K562 (cell line): ENCODE results near the gene TIFAB. TPM values are rescaled to one million over a fixed set of nuclear protein-coding genes. Genes with fewer than 3 reads are reported as not detected.

Experiments used
- ATAC-seq: fragments of 200-7000 bp; cut with Tn5 transposase; 3 replicates; pipeline ENCODE4 v1.9.1; 2020; ENCODE audit warnings: moderate library complexity
- BruUV-seq: library from RNA; stranded (reverse); fragments of 400-500 nt; replicated peaks from 2 replicates; lab custom pipeline; 2021; lab: Mats Ljungman, UMichigan
- CTCF ChIA-PET: fragments of 300-600 bp; formaldehyde crosslinking; extraction: SDS; loops from one replicate; lab custom pipeline; 2021; ENCODE audit warnings: low intra/inter-chr PET ratio; lab: Yijun Ruan, JAX
- POLR2A ChIA-PET: fragments of 300-600, 350-650 bp; sonication (Branson Sonifier 250); formaldehyde crosslinking; extraction: SDS; loops from one replicate; lab custom pipeline; 2021; ENCODE audit warnings: antibody characterized with exemption, inconsistent platforms; lab: Yijun Ruan, JAX
- DNase-seq, 4 experiments: peaks; one replicate each; pipeline versions ENCODE4 v3.0.0 to v3.0.0-alpha.2; 2011 to 2018; ENCODE audit warnings: low spot score in 3 of 4, mixed read lengths in 3 of 4; ENCODE audit errors: extremely low read depth in 1 of 4
- FAIRE-seq: peaks from 2 replicates; lab custom pipeline; 2011; peaks lifted over from hg19 to GRCh38; lab: Jason Lieb, UNC
- H2AFZ ChIP-seq: 2 replicates; pipeline ENCODE4 v1.6.0; 2011; ENCODE audit warnings: low read depth, low read length, control low read depth, inconsistent platforms
- H3K27ac ChIP-seq: fragments of 200-600 bp; 3 replicates; pipeline ENCODE4 v1.8.0; 2011; ENCODE audit warnings: low read depth, mild to moderate bottlenecking, control low read depth, inconsistent platforms, low read length, moderate library complexity, mixed read lengths; ENCODE audit errors: extremely low read depth
- H3K27me3 ChIP-seq, 2 experiments: fragments of 300-600 bp in 1 of 2; 2 replicates in 1 of 2; 3 replicates in 1 of 2; pipeline versions ENCODE4 v1.6.0 to v1.8.0; 2011; ENCODE audit warnings: inconsistent platforms in 2 of 2, low read length in 2 of 2, mild to moderate bottlenecking in 1 of 2, mixed read lengths in 1 of 2, moderate library complexity in 1 of 2; ENCODE audit not compliant: control insufficient read depth in 2 of 2, insufficient read depth in 2 of 2
- H3K36me3 ChIP-seq: fragments of 300-600 bp; 3 replicates; pipeline ENCODE4 v1.8.0; 2011; ENCODE audit warnings: mild to moderate bottlenecking, low read length, inconsistent platforms; ENCODE audit not compliant: control insufficient read depth, insufficient read depth
- H3K4me1 ChIP-seq, 2 experiments: fragments of 200-600 bp in 1 of 2; replicated peaks in 1 of 2; 2 replicates in 1 of 2; 3 replicates in 1 of 2; pipeline versions ENCODE4 v1.5.1 to v1.8.0; 2011; ENCODE audit warnings: inconsistent platforms in 2 of 2, low read length in 2 of 2, mild to moderate bottlenecking in 1 of 2, mixed read lengths in 1 of 2, moderate library complexity in 1 of 2; ENCODE audit not compliant: control insufficient read depth in 2 of 2, insufficient read depth in 2 of 2
- H3K4me2 ChIP-seq: 2 replicates; pipeline ENCODE4 v1.6.1; 2011; ENCODE audit warnings: low read length, control low read depth, inconsistent platforms, mixed read lengths; ENCODE audit not compliant: insufficient read depth
- H3K4me3 ChIP-seq: fragments of 200-600 bp; sonication (generic), shearing (Covaris generic); 2 replicates; pipeline ENCODE4 v1.5.1; 2016; ENCODE audit warnings: control low read depth, inconsistent platforms
- H3K79me2 ChIP-seq: fragments of 200-600 bp; 3 replicates; pipeline ENCODE4 v1.8.0; 2011; ENCODE audit warnings: low read length, inconsistent platforms; ENCODE audit not compliant: control insufficient read depth, insufficient read depth
- H3K9ac ChIP-seq, 2 experiments: 2 replicates each; pipeline versions ENCODE4 v1.6.0 to v1.6.1; 2011; ENCODE audit warnings: low read depth in 2 of 2, low read length in 2 of 2, control low read depth in 1 of 2, inconsistent platforms in 1 of 2, mild to moderate bottlenecking in 1 of 2, mixed read lengths in 1 of 2; ENCODE audit not compliant: insufficient read depth in 1 of 2
- H3K9me1 ChIP-seq: one replicate; pipeline ENCODE4 v1.6.0; 2011; ENCODE audit warnings: inconsistent platforms, mild to moderate bottlenecking, low read length, moderate library complexity; ENCODE audit not compliant: control insufficient read depth, insufficient read depth
- H3K9me3 ChIP-seq: replicated peaks from 2 replicates; pipeline ENCODE4 v1.5.1; 2011; ENCODE audit warnings: low read depth, low read length, inconsistent platforms; ENCODE audit not compliant: control insufficient read depth, insufficient read depth
- H4K20me1 ChIP-seq: replicated peaks from 2 replicates; pipeline ENCODE4 v1.6.1; 2011; ENCODE audit warnings: low read length, inconsistent platforms, mixed read lengths; ENCODE audit not compliant: control insufficient read depth, insufficient read depth
- HNRNPL ChIP-seq: fragments of 200-400 bp; formaldehyde crosslinking; IDR thresholded peaks from 2 replicates; pipeline ENCODE4 v1.6.1; 2017; ENCODE audit warnings: low read depth, mild to moderate bottlenecking, low read length
- HSF4 ChIP-seq: fragments of 250-450 bp; sonication (Bioruptor Pico); IDR thresholded peaks from 2 replicates; pipeline ENCODE4 v2.1.2; 2022; ENCODE audit warnings: mild to moderate bottlenecking, moderate library complexity, borderline replicate concordance
- JUN ChIP-seq, 2 experiments: sonication (generic) in 1 of 2; formaldehyde crosslinking in 1 of 2; IDR thresholded peaks; 2 replicates each; pipeline versions ENCODE4 v1.6.1 to v1.8.0; 2012 to 2022; ENCODE audit warnings: borderline replicate concordance in 2 of 2, mild to moderate bottlenecking in 2 of 2, improper control_type of control experiment in 1 of 2, low read depth in 1 of 2, low read length in 1 of 2, missing genetic modification reagents in 1 of 2
- MTA1 ChIP-seq: fragments of 450-650 bp; IDR thresholded peaks from 2 replicates; pipeline ENCODE4 v1.6.1; 2017; ENCODE audit warnings: borderline replicate concordance
- PPARD ChIP-seq: fragments of 250-450 bp; sonication (Bioruptor Pico); IDR thresholded peaks from 2 replicates; pipeline ENCODE4 v1.8.0; 2022; ENCODE audit warnings: inconsistent platforms, mild to moderate bottlenecking, moderate library complexity
- ZKSCAN8 ChIP-seq: fragments of 200-800 bp; sonication (Bioruptor generic); IDR thresholded peaks from 2 replicates; pipeline ENCODE4 v1.6.1; 2016; ENCODE audit warnings: missing genetic modification characterization, missing compliant biosample characterization
- ZNF354B ChIP-seq: fragments of 250-450 bp; sonication (Bioruptor Pico); IDR thresholded peaks from 2 replicates; pipeline ENCODE4 v1.4.0; 2020
- WGBS: fragments of 100-300 bp; shearing (Covaris generic); methylation state at CpG from one replicate; pipeline ENCODE4 v1.1.6; 2016; ENCODE audit warnings: low coverage, mixed read lengths; ENCODE audit not compliant: insufficient coverage; ENCODE audit errors: missing lambda C conversion rate; 5-methylcytosine and 5-hydroxymethylcytosine counted together
- in situ Hi-C: fragments of 300-500 bp; cut with MboI; formaldehyde crosslinking; loops from 4 replicates; pipeline ENCODE4 v1.15.0; 2018; ENCODE audit warnings: inconsistent platforms, mixed read lengths
- intact Hi-C: fragments of 100-400 bp; cut with micrococcal nuclease; formaldehyde crosslinking; loops from 2 replicates; pipeline ENCODE4 v1.14.2; 2022
- polyA plus RNA-seq, 8 experiments: library from polyadenylated mRNA; depleted of rRNA in 4 of 8; stranded (reverse) in 5 of 8; unstranded in 3 of 8; fragments of >200 nt; fragmentation: Nextera tagmentation in 2 of 8; fragmentation: Illumina TruSeq in 1 of 8; extraction: Ambion mirVana in 2 of 8; extraction: Trizol in 1 of 8; gene quantifications; 2 replicates each; pipeline versions ENCODE4 v1.2.1 to v1.2.3, GENCODE V29; 2011 to 2014; ENCODE audit warnings: inconsistent platforms in 1 of 8, missing spikeins in 1 of 8
- total RNA-seq, 7 experiments: library from RNA; depleted of rRNA in 6 of 7; stranded (reverse); fragments of >200 nt in 6 of 7; fragmentation: Illumina TruSeq in 2 of 7; extraction: Trizol in 2 of 7; gene quantifications; 2 replicates each; pipeline versions ENCODE4 v1.2.1 to v1.2.3, GENCODE V29; 2011 to 2021; ENCODE audit warnings: low replicate concordance in 1 of 7
- TF ChIP-seq, protein P1 (sequence below): fragments of 450-650 bp; IDR thresholded peaks from 2 replicates; pipeline ENCODE4 v1.7.1; 2018; ENCODE audit warnings: mild to moderate bottlenecking, low read depth; ENCODE audit not compliant: partially characterized antibody
- TF ChIP-seq, protein P2 (sequence below): sonication (generic); formaldehyde crosslinking; IDR thresholded peaks from 2 replicates; pipeline ENCODE4 v1.8.0; 2023; ENCODE audit warnings: mild to moderate bottlenecking, missing genetic modification reagents

Gene TIFAB
- total and polyA plus RNA-seq, 9 of the 15 experiments (the other 6 are each of a cell fraction or from before 2014, with no cell fraction given), result not detected

- TF ChIP-seq, protein P1, sequence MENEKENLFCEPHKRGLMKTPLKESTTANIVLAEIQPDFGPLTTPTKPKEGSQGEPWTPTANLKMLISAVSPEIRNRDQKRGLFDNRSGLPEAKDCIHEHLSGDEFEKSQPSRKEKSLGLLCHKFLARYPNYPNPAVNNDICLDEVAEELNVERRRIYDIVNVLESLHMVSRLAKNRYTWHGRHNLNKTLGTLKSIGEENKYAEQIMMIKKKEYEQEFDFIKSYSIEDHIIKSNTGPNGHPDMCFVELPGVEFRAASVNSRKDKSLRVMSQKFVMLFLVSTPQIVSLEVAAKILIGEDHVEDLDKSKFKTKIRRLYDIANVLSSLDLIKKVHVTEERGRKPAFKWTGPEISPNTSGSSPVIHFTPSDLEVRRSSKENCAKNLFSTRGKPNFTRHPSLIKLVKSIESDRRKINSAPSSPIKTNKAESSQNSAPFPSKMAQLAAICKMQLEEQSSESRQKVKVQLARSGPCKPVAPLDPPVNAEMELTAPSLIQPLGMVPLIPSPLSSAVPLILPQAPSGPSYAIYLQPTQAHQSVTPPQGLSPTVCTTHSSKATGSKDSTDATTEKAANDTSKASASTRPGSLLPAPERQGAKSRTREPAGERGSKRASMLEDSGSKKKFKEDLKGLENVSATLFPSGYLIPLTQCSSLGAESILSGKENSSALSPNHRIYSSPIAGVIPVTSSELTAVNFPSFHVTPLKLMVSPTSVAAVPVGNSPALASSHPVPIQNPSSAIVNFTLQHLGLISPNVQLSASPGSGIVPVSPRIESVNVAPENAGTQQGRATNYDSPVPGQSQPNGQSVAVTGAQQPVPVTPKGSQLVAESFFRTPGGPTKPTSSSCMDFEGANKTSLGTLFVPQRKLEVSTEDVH, result no peak
- TF ChIP-seq HNRNPL (no peak), MTA1 (no peak), HSF4 (CRISPR knock-in tag) (no peak), PPARD (CRISPR knock-in tag) (no peak), ZNF354B (CRISPR knock-in tag) (no peak), ZKSCAN8 (no peak)
Observed at GRCh38 chr5:135471726-135472125, 19.6 kb upstream of the TIFAB start (continued).

- 47% methylated on average over 5 of the region's 5 CpGs for WGBS
- POLR2A ChIA-PET, result no interaction called here
- Histone ChIP-seq H3K9me1 (no peaks in the 10 kb centered on the region), H4K20me1 (peaks cover 2% of the 10 kb centered on the region; the same call in 1 of the 2 replicates), H3K4me3 (no peak overlapping the region), H3K4me1 (peaks cover 4 to 15% of the 10 kb centered on the region in 2 experiments; a peak in 4 of 5 replicates), H3K27me3 (peaks cover 0 to 7% of the 10 kb centered on the region in 2 experiments; a peak in 2 of 5 replicates), H3K36me3 (no peaks in the 10 kb centered on the region), H3K27ac (no peak overlapping the region), H3K9ac (no peak overlapping the region), H3K9me3 (no peaks in the 10 kb centered on the region), H3K79me2 (no peaks in the 10 kb centered on the region), H3K4me2 (no peak overlapping the region), H2AFZ (no peak overlapping the region)
- no peak for ATAC-seq
- in situ Hi-C loops, result loop anchor here (5.0 to 10.0 kb wide), 2 partner anchors 82 to 255 kb away; no protein-coding TSS in a partner anchor
- FAIRE-seq, result no peak
- BruUV-seq, result no TSS peak
- intact Hi-C loops, result loop anchor here (5.0 kb wide), 1 partner anchor 362 kb away; the partner anchor contains the start of gene SLC25A48
- no peak for DNase-seq
- CTCF ChIA-PET, result no interaction called here
- TF ChIP-seq JUN (IDR thresholded peaks at IDR 0.05; ENCODE audit: borderline replicate concordance, low read depth, low read length), result no peak
- no peak for TF ChIP-seq JUN (CRISPR knock-in tag; IDR thresholded peaks at IDR 0.05; ENCODE audit: borderline replicate concordance)
- TF ChIP-seq, protein P2, sequence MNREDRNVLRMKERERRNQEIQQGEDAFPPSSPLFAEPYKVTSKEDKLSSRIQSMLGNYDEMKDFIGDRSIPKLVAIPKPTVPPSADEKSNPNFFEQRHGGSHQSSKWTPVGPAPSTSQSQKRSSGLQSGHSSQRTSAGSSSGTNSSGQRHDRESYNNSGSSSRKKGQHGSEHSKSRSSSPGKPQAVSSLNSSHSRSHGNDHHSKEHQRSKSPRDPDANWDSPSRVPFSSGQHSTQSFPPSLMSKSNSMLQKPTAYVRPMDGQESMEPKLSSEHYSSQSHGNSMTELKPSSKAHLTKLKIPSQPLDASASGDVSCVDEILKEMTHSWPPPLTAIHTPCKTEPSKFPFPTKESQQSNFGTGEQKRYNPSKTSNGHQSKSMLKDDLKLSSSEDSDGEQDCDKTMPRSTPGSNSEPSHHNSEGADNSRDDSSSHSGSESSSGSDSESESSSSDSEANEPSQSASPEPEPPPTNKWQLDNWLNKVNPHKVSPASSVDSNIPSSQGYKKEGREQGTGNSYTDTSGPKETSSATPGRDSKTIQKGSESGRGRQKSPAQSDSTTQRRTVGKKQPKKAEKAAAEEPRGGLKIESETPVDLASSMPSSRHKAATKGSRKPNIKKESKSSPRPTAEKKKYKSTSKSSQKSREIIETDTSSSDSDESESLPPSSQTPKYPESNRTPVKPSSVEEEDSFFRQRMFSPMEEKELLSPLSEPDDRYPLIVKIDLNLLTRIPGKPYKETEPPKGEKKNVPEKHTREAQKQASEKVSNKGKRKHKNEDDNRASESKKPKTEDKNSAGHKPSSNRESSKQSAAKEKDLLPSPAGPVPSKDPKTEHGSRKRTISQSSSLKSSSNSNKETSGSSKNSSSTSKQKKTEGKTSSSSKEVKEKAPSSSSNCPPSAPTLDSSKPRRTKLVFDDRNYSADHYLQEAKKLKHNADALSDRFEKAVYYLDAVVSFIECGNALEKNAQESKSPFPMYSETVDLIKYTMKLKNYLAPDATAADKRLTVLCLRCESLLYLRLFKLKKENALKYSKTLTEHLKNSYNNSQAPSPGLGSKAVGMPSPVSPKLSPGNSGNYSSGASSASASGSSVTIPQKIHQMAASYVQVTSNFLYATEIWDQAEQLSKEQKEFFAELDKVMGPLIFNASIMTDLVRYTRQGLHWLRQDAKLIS (CRISPR knock-in tag), result no peak
Observed at GRCh38 chr5:135469911-135470310, 17.8 kb upstream of the TIFAB start.
